GM21619 (cell line): ENCODE measurements around the gene PRRT2.

Experiments
- ATAC-seq: cut with Tn5 transposase; IDR thresholded peaks from one replicate; pipeline ENCODE4 v1.9.1; 2021; ENCODE audit not compliant: unreplicated experiment

Gene PRRT2

GRCh38 chr16:29811170-29811895 is 660 bp upstream of the PRRT2 start:
- ATAC-seq = no peak

GRCh38 chr16:29812754-29813643 is 1.0 kb downstream of the PRRT2 start:
- ATAC-seq = no peak

GRCh38 chr16:29813644-29814562 is 1.9 kb downstream of the PRRT2 start:
- no peak for ATAC-seq

GRCh38 chr16:29814592-29814991 is 2.6 kb downstream of the PRRT2 start:
- ATAC-seq = no peak

- ATAC-seq = no peak
Observed at GRCh38 chr16:29815032-29815721, 3.2 kb downstream of the PRRT2 start.

- peak; percentile 51 for ATAC-seq
Observed at GRCh38 chr16:29815793-29816693, 4.0 kb downstream of the PRRT2 start, which contains the start of gene PAGR1. TSS of gene PAGR1 (plus strand) at chr16:29816152. CDS start at chr16:29816526, 374 bp downstream.

GRCh38 chr16:29816694-29817441 is 4.9 kb downstream of the PRRT2 start:
- ATAC-seq = peak; percentile 19

GRCh38 chr16:29818082-29818481 is 6.1 kb downstream of the PRRT2 start:
- ATAC-seq = no peak

GRCh38 chr16:29819506-29819905 is 7.5 kb downstream of the PRRT2 start:
- no peak for ATAC-seq

GRCh38 chr16:29820271-29820701 is 8.3 kb downstream of the PRRT2 start, which contains the start of gene MVP:
TSS of gene MVP (plus strand) at chr16:29820462. CDS start at chr16:29830550, 10,088 bp downstream.
- no peak for ATAC-seq

- peak; percentile 41 for ATAC-seq
Observed at GRCh38 chr16:29820730-29821642, 9.0 kb downstream of the PRRT2 start.

- no peak for ATAC-seq
Observed at GRCh38 chr16:29821643-29822115, 9.7 kb downstream of the PRRT2 start.

GRCh38 chr16:29824589-29825144 is 12.7 kb downstream of the PRRT2 start:
- no peak for ATAC-seq

GRCh38 chr16:29825145-29826044 is 13.4 kb downstream of the PRRT2 start:
- no peak for ATAC-seq

- ATAC-seq = no peak
Observed at GRCh38 chr16:29826342-29826695, 14.3 kb downstream of the PRRT2 start.

GRCh38 chr16:29830774-29831173 is 18.8 kb downstream of the PRRT2 start:
- ATAC-seq = no peak
